Measurements from ENCODE around the gene LDLR. TPM values are rescaled to one million over a fixed set of nuclear protein-coding genes. Genes with fewer than 3 reads are reported as not detected.

The LDLR gene
- total RNA-seq, 1 donor, result 326 TPM

DNA sequence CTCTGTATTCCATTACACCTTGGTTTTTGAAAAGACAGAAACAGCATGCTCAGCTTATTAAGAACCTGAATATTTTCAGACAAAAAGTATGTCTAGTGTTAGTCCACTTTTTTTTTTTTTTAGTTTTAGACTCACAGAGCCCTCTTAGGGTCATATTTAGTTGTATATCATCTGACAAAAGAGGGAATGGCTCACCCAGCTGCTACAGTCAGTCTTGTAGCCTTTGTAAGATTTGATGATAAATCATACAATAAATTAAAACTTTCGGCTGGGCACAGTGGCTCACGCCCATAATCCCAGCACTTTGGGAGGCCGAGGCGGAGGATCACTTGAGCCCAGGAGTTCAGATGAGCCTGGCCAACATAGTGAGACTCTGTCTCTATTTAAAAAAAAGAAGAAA, 43.7 kb upstream of the LDLR start:
- Histone ChIP-seq H3K79me2 (ENCODE audit: insufficient read depth, low read length) (peaks cover 6% of the 10 kb centered on the region), H3K36me3 (ENCODE audit: insufficient read depth, low read length) (peaks cover 56% of the 10 kb centered on the region), H2AFZ (ENCODE audit: low read length) (no peak overlapping the region), H3K27ac (ENCODE audit: low read depth, low read length) (no peak overlapping the region), H4K20me1 (ENCODE audit: insufficient read depth, low read length) (no peaks in the 10 kb centered on the region), H3K9me3 (ENCODE audit: low read depth, low read length) (no peaks in the 10 kb centered on the region), H3K4me1 (ENCODE audit: insufficient read depth, low read length) (no peaks in the 10 kb centered on the region), H3K27me3 (ENCODE audit: insufficient read depth, low read length) (no peaks in the 10 kb centered on the region), H3K4me3 (ENCODE audit: insufficient read depth, low read length) (no peak overlapping the region), H3K4me2 (ENCODE audit: insufficient read depth, low read length) (no peak overlapping the region)
- DNase-seq (ENCODE audit: insufficient read length, low spot score, missing footprints), result peak; percentile 30
- TF ChIP-seq, protein P1, sequence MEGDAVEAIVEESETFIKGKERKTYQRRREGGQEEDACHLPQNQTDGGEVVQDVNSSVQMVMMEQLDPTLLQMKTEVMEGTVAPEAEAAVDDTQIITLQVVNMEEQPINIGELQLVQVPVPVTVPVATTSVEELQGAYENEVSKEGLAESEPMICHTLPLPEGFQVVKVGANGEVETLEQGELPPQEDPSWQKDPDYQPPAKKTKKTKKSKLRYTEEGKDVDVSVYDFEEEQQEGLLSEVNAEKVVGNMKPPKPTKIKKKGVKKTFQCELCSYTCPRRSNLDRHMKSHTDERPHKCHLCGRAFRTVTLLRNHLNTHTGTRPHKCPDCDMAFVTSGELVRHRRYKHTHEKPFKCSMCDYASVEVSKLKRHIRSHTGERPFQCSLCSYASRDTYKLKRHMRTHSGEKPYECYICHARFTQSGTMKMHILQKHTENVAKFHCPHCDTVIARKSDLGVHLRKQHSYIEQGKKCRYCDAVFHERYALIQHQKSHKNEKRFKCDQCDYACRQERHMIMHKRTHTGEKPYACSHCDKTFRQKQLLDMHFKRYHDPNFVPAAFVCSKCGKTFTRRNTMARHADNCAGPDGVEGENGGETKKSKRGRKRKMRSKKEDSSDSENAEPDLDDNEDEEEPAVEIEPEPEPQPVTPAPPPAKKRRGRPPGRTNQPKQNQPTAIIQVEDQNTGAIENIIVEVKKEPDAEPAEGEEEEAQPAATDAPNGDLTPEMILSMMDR (IDR thresholded peaks at IDR 0.05; ENCODE audit: extremely low read depth, low read depth, low read length), result no peak

DNA sequence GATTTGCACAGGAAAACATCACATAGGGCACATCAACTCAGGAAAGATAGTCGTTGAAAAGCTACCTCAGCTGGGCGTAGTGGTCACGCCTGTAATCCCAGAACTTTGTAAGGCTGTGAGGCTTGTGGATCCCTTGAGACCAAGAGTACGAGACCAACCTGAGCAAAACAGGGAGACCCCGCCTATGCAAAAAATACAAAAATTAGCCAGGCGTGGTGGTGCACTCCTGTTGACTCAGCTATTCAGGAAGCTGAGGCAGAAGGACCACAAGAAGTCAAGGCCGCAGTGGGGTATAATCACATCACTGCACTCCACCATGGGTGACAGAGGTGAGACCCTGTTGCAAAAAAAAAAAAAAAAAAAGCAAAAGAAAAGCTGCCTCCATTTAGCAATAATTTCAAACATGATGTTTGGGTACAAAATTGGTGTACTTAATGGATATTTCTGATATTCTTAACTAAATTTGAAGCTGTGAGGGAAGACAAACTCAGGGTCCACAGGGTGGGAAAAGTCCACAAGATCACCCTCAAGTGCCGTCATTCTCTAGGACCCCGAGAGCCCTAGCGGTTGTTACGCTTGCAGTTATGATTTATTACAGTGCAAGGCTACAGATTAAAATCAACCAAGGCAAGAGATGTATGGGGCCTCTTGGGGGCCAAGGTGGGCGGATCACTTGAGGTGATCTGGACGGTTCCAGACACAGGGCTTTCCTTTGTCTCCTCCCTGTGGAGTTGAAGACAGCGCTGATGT, 42.5 kb upstream of the LDLR start:
- Histone ChIP-seq H3K36me3 (ENCODE audit: insufficient read depth, low read length) (peaks cover 51% of the 10 kb centered on the region), H3K27ac (ENCODE audit: low read depth, low read length) (no peak overlapping the region), H3K79me2 (ENCODE audit: insufficient read depth, low read length) (peaks cover 6% of the 10 kb centered on the region), H3K4me3 (ENCODE audit: insufficient read depth, low read length) (no peak overlapping the region), H3K4me1 (ENCODE audit: insufficient read depth, low read length) (no peaks in the 10 kb centered on the region), H2AFZ (ENCODE audit: low read length) (no peak overlapping the region), H3K9me3 (ENCODE audit: low read depth, low read length) (no peaks in the 10 kb centered on the region), H3K4me2 (ENCODE audit: insufficient read depth, low read length) (no peak overlapping the region), H3K27me3 (ENCODE audit: insufficient read depth, low read length) (no peaks in the 10 kb centered on the region), H4K20me1 (ENCODE audit: insufficient read depth, low read length) (no peaks in the 10 kb centered on the region)
- TF ChIP-seq, protein P1 (IDR thresholded peaks at IDR 0.05; ENCODE audit: extremely low read depth, low read depth, low read length), result no peak
- peak; percentile 64 for DNase-seq (ENCODE audit: insufficient read length, low spot score, missing footprints)

DNA sequence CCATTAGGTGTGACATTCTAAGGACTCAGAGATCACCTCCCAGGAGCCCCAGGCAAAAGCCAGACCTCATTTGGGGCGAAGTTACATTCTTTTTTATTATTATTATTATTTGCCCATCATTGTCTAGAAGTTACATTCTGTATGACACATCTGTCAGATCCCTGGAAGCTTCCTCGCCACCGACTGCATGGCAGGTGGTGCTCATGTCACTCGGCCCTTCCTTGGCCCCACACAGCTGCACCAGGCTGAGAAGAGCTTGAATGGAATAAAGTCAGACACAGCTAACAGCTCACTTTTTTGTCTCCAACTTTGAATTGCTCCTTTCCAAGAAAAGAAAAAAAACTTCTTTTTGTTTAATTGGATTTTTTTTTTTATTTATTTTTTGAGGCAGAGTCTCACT, 41.4 kb upstream of the LDLR start:
- DNase-seq (ENCODE audit: insufficient read length, low spot score, missing footprints), result peak; percentile 51
- TF ChIP-seq, protein P1 (IDR thresholded peaks at IDR 0.05; ENCODE audit: extremely low read depth, low read depth, low read length), result no peak

DNA sequence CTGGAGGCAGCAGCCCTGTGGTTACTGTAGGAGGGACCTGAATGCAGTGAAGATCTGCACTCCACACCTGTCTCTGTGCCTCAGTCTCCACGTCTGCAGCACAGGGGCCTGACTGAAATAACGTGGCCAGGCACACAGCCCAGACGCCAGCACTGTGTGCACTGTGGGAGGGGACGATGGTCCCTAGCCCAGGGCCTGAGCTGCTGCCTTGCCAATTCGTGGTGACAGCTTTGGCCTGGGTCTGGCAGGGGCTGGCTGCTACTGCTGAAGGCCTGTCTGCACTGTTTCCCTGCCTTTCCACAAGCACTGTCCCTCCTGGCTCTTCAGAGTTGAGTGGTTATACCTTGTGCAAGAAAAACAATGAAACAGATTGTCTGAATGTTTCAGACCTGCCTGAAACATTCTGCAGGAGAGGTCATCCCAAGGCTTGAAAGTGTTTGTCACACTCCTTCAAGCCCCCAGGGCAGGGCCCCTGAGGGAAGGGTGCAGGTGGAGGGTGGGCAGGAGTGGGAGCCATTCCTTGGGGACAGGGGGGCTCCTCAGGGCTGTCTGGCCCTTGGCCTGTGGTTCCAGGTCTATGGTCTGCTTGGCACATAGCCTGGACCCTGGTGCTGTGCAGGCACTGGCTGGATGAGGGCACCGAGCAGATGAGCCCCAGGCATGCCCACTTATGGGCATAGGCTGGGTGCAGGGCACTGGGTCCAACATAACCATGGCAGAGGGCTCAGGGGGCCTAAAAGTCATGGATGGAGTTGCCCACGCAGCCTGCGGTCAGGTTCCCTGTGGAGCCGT, 38.7 kb upstream of the LDLR start:
- Histone ChIP-seq H3K79me2 (ENCODE audit: insufficient read depth, low read length) (peaks cover 6% of the 10 kb centered on the region), H3K36me3 (ENCODE audit: insufficient read depth, low read length) (peaks cover 30% of the 10 kb centered on the region), H3K27ac (ENCODE audit: low read depth, low read length) (no peak overlapping the region), H2AFZ (ENCODE audit: low read length) (no peak overlapping the region), H3K4me2 (ENCODE audit: insufficient read depth, low read length) (no peak overlapping the region), H3K4me1 (ENCODE audit: insufficient read depth, low read length) (no peaks in the 10 kb centered on the region), H3K4me3 (ENCODE audit: insufficient read depth, low read length) (no peak overlapping the region), H3K27me3 (ENCODE audit: insufficient read depth, low read length) (no peaks in the 10 kb centered on the region), H3K9me3 (ENCODE audit: low read depth, low read length) (no peaks in the 10 kb centered on the region), H4K20me1 (ENCODE audit: insufficient read depth, low read length) (no peaks in the 10 kb centered on the region)
- TF ChIP-seq, protein P1 (IDR thresholded peaks at IDR 0.05; ENCODE audit: extremely low read depth, low read depth, low read length), result no peak
- peak; percentile 53 for DNase-seq (ENCODE audit: insufficient read length, low spot score, missing footprints)

More for the DNA sequence above, 41.4 kb upstream of the LDLR start:
- Histone ChIP-seq H4K20me1 (ENCODE audit: insufficient read depth, low read length) (no peaks in the 10 kb centered on the region), H3K27ac (ENCODE audit: low read depth, low read length) (no peak overlapping the region), H2AFZ (ENCODE audit: low read length) (no peak overlapping the region), H3K79me2 (ENCODE audit: insufficient read depth, low read length) (peaks cover 6% of the 10 kb centered on the region), H3K4me3 (ENCODE audit: insufficient read depth, low read length) (no peak overlapping the region), H3K36me3 (ENCODE audit: insufficient read depth, low read length) (peaks cover 42% of the 10 kb centered on the region), H3K9me3 (ENCODE audit: low read depth, low read length) (no peaks in the 10 kb centered on the region), H3K4me1 (ENCODE audit: insufficient read depth, low read length) (no peaks in the 10 kb centered on the region), H3K4me2 (ENCODE audit: insufficient read depth, low read length) (no peak overlapping the region), H3K27me3 (ENCODE audit: insufficient read depth, low read length) (no peaks in the 10 kb centered on the region)
